SK-N-SH treated with all-trans-retinoic acid at 6 μM for 48 hours (cell line): Measurements from ENCODE around the gene SPECC1L.

Source experiments
- ATAC-seq: fragments of 200-7000 bp; cut with Tn5 transposase; 3 replicates; pipeline ENCODE4 v1.9.1; 2020; ENCODE audit warnings: mild to moderate bottlenecking, moderate library complexity
- ARNTL ChIP-seq: fragments of 450-650 bp; formaldehyde crosslinking; IDR thresholded peaks from 2 replicates; pipeline ENCODE4 v1.5.0; 2020; ENCODE audit warnings: low read depth, mild to moderate bottlenecking, moderate library complexity, borderline replicate concordance
- BACH2 ChIP-seq: fragments of 250-450 bp; sonication (Bioruptor Pico); IDR thresholded peaks from 2 replicates; pipeline ENCODE4 v1.9.0; 2021; ENCODE audit warnings: mild to moderate bottlenecking, borderline replicate concordance
- CSDC2 ChIP-seq: fragments of 250-450 bp; sonication (Bioruptor Pico); IDR thresholded peaks from 2 replicates; pipeline ENCODE4 v1.5.0; 2020; ENCODE audit warnings: mild to moderate bottlenecking, moderate library complexity
- ESRRG ChIP-seq: fragments of 250-450 bp; sonication (Bioruptor Pico); IDR thresholded peaks from 2 replicates; pipeline ENCODE4 v1.6.1; 2021; ENCODE audit warnings: mild to moderate bottlenecking
- GLIS3 ChIP-seq: fragments of 250-450 bp; sonication (Bioruptor Pico); IDR thresholded peaks from 2 replicates; pipeline ENCODE4 v1.5.0; 2020; ENCODE audit warnings: mild to moderate bottlenecking, moderate library complexity
- OSR1 ChIP-seq: fragments of 250-450 bp; sonication (Bioruptor Pico); IDR thresholded peaks from 2 replicates; pipeline ENCODE4 v1.8.0; 2022; ENCODE audit warnings: moderate library complexity, mild to moderate bottlenecking, inconsistent platforms
- PPARA ChIP-seq: fragments of 250-450 bp; sonication (Bioruptor Pico); IDR thresholded peaks from 2 replicates; pipeline ENCODE4 v1.5.0; 2020; ENCODE audit warnings: mild to moderate bottlenecking, borderline replicate concordance
- RARB ChIP-seq: fragments of 250-450 bp; sonication (Bioruptor Pico); IDR thresholded peaks from 2 replicates; pipeline ENCODE4 v1.8.0; 2021; ENCODE audit warnings: mild to moderate bottlenecking, moderate library complexity
- SNAI2 ChIP-seq: fragments of 250-450 bp; sonication (Bioruptor Pico); IDR thresholded peaks from 2 replicates; pipeline ENCODE4 v1.5.0; 2020; ENCODE audit warnings: mild to moderate bottlenecking, moderate library complexity
- TCF4 ChIP-seq: fragments of 250-450 bp; sonication (Bioruptor Pico); IDR thresholded peaks from 2 replicates; pipeline ENCODE4 v1.8.0; 2021; ENCODE audit warnings: mild to moderate bottlenecking, moderate library complexity, borderline replicate concordance
- TOX ChIP-seq: fragments of 250-450 bp; sonication (Bioruptor Pico); IDR thresholded peaks from 2 replicates; pipeline ENCODE4 v1.8.0; 2021; ENCODE audit warnings: mild to moderate bottlenecking, moderate library complexity, borderline replicate concordance
- ZC3H10 ChIP-seq: fragments of 250-450 bp; sonication (Bioruptor Pico); IDR thresholded peaks from 2 replicates; pipeline ENCODE4 v1.5.1; 2021; ENCODE audit warnings: mild to moderate bottlenecking, moderate library complexity
- ZFP3 ChIP-seq: fragments of 250-450 bp; sonication (Bioruptor Pico); IDR thresholded peaks from 2 replicates; pipeline ENCODE4 v1.5.0; 2020; ENCODE audit warnings: mild to moderate bottlenecking, moderate library complexity
- ZFP30 ChIP-seq: fragments of 450-650 bp; formaldehyde crosslinking; IDR thresholded peaks from 2 replicates; pipeline ENCODE4 v1.5.0; 2022; ENCODE audit warnings: mild to moderate bottlenecking, moderate library complexity
- ZNF565 ChIP-seq: fragments of 450-650 bp; formaldehyde crosslinking; conservative IDR thresholded peaks from 2 replicates; pipeline ENCODE4 v1.5.0; 2020; ENCODE audit warnings: low read depth, mild to moderate bottlenecking, moderate library complexity
- ZNF70 ChIP-seq: fragments of 450-650 bp; formaldehyde crosslinking; IDR thresholded peaks from 2 replicates; pipeline ENCODE4 v1.5.0; 2020; ENCODE audit warnings: mild to moderate bottlenecking, moderate library complexity
- ZNF8 ChIP-seq: fragments of 450-650 bp; formaldehyde crosslinking; IDR thresholded peaks from 2 replicates; pipeline ENCODE4 v1.5.0; 2020; ENCODE audit warnings: mild to moderate bottlenecking, moderate library complexity
- TF ChIP-seq, protein P1 (sequence below): fragments of 250-450 bp; sonication (Bioruptor Pico); IDR thresholded peaks from 2 replicates; pipeline ENCODE4 v1.8.0; 2020; ENCODE audit warnings: mild to moderate bottlenecking, moderate library complexity, borderline replicate concordance
- TF ChIP-seq, protein P2 (sequence below): fragments of 250-450 bp; sonication (Bioruptor Pico); IDR thresholded peaks from 2 replicates; pipeline ENCODE4 v1.5.1; 2021; ENCODE audit warnings: mild to moderate bottlenecking, moderate library complexity
- TF ChIP-seq, protein P3 (sequence below): fragments of 250-450 bp; sonication (Bioruptor Pico); IDR thresholded peaks from 2 replicates; pipeline ENCODE4 v1.8.0; 2021; ENCODE audit warnings: low read depth, mild to moderate bottlenecking, moderate library complexity, borderline replicate concordance

The SPECC1L gene

DNA sequence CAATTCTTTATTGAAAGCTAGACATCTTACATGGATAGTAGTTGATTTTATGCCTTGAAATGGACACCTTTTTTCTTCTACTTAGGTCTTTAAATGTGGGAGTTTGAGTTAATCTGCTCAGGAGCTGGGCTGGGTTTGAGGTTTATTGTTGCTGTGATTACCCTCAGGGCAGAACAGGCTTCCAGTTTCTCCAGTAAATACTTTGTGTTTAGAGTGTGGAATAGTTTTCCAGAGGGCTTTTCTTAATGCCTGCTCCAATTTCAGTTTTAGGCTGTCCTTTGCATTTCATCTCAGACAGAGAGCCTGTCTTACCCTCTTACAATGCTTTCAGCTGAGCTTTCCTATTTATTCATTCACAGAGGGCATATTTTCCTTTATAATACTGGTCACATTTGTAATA is 86.9 kb downstream of the SPECC1L start:
- ATAC-seq: no peak
- TF ChIP-seq BACH2 (CRISPR knock-in tag) (no peak), CSDC2 (no peak), RARB (CRISPR knock-in tag) (no peak), SNAI2 (CRISPR knock-in tag) (no peak), ZFP30 (no peak)

DNA sequence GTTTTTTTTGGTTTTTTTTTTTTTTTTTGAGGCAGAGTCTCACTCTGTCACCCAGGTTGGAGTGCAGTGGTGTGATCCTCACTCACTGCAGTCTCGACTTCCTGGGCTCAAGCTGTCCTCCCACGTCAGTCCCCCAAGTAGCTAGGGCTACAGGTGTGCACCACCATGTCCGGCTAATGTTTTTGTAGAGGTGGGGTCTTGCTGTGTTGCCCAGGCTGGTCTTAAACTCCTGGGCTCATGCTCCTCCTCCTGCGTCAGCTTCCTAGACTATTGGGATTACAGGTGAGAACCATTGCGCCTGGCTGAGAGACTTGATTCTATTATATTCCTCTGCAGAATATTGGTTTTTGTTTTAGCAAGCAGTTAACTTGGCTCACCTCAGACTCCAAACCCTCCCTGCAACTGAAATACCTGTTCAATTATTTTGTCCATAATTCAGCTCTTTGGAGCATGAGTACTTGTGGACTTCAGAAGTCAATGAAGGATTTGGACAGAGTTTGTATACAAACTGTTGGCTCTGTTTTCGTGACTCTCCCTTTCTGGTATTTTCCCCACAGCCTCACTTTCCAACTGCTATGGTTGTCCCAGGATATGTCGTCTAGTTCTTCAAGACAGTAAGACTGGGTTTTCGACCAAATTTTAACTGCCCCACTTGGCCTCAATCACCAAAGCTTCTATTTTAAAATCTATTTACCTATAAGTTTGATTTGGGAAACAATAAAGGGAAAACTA is 87.6 kb downstream of the SPECC1L start:
- TF ChIP-seq BACH2 (CRISPR knock-in tag) (no peak), TOX (no peak), ZNF70 (CRISPR knock-in tag) (no peak), GLIS3 (CRISPR knock-in tag) (no peak)
- TF ChIP-seq, all 23 proteins: peak for 0
- ATAC-seq: no peak

DNA sequence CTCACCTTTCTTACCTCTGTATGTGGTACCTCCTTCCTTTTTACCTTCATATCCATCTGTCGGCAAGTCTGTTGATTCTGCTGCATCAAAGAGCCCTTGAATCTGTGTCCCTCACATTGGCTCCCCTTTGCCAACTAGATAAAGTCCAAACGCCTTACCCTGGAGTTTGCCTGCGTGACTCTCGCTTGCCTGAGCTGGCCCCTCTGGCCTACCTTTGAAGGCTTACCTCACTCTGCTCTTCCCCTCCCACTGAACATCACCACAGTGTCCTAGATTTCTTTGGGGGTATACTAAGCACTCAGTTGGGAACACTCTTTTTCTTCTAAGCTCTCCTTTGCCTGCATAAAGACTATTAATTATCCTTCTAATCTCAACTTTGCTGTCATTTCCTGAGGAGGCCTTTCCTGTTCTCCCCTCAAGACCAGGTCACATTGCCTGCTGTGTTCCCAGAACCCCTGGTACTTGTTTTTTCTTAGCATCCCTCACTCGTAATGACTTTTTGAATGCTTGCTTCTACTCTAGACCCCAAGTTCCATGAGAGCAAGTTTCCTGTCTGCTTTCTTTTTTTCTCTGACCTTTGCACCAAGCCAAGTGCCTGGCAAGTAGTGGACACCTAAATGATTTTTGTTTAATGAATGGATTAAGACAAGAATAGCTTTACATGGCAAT is 89.0 kb downstream of the SPECC1L start:
- TF ChIP-seq TCF4 (CRISPR knock-in tag) (no peak), ZFP30 (no peak), TOX (no peak), ZC3H10 (CRISPR knock-in tag) (no peak)
- TF ChIP-seq, protein P1, sequence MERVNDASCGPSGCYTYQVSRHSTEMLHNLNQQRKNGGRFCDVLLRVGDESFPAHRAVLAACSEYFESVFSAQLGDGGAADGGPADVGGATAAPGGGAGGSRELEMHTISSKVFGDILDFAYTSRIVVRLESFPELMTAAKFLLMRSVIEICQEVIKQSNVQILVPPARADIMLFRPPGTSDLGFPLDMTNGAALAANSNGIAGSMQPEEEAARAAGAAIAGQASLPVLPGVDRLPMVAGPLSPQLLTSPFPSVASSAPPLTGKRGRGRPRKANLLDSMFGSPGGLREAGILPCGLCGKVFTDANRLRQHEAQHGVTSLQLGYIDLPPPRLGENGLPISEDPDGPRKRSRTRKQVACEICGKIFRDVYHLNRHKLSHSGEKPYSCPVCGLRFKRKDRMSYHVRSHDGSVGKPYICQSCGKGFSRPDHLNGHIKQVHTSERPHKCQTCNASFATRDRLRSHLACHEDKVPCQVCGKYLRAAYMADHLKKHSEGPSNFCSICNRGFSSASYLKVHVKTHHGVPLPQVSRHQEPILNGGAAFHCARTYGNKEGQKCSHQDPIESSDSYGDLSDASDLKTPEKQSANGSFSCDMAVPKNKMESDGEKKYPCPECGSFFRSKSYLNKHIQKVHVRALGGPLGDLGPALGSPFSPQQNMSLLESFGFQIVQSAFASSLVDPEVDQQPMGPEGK: no peak
- TF ChIP-seq, protein P2, sequence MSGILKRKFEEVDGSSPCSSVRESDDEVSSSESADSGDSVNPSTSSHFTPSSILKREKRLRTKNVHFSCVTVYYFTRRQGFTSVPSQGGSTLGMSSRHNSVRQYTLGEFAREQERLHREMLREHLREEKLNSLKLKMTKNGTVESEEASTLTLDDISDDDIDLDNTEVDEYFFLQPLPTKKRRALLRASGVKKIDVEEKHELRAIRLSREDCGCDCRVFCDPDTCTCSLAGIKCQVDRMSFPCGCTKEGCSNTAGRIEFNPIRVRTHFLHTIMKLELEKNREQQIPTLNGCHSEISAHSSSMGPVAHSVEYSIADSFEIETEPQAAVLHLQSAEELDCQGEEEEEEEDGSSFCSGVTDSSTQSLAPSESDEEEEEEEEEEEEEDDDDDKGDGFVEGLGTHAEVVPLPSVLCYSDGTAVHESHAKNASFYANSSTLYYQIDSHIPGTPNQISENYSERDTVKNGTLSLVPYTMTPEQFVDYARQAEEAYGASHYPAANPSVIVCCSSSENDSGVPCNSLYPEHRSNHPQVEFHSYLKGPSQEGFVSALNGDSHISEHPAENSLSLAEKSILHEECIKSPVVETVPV (CRISPR knock-in tag): no peak
- TF ChIP-seq, all 23 proteins: peak for 0
- no peak for ATAC-seq

DNA sequence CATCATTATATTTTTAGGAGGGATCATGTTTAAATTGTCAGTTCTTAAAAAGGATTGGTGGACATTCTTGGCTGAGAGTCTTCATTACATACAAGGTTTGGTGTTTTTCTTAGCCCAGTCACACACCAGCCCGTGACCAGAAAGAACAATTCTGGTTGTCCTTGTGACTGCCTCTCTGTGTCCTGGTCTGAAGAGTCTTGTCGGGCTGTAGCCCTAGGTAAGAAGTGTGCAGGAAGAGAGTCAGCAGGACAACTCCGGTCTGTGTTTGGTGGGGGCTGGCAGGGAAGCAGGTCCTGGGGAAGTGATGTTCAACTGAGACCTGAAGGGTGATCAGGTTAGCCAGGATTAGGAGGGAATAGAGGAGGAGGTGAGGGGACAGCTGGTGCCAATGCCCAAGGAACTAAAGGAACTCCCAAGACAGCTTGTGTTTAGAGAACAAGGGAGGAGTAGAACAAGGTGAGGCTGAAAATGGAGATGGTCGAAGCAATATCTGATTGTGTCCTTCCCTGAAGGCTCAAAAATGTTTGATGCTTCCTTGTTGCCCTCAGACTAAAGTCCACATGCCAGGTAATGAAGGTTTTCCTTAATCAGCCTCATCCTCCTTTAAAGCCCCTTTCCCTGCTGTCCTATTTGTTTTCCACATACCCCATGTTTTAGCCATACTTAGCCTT is 91.5 kb downstream of the SPECC1L start:
- TF ChIP-seq SNAI2 (CRISPR knock-in tag) (no peak), ZNF565 (CRISPR knock-in tag) (no peak), OSR1 (CRISPR knock-in tag) (no peak), ZNF70 (CRISPR knock-in tag) (no peak), ZC3H10 (CRISPR knock-in tag) (no peak), CSDC2 (no peak), PPARA (no peak), ZNF8 (CRISPR knock-in tag) (no peak), ESRRG (no peak), ARNTL (CRISPR knock-in tag) (no peak), TOX (no peak), TCF4 (CRISPR knock-in tag) (no peak), GLIS3 (CRISPR knock-in tag) (no peak), ZFP3 (CRISPR knock-in tag) (no peak), BACH2 (CRISPR knock-in tag) (no peak)
- TF ChIP-seq, protein P1: no peak
- TF ChIP-seq, protein P3, sequence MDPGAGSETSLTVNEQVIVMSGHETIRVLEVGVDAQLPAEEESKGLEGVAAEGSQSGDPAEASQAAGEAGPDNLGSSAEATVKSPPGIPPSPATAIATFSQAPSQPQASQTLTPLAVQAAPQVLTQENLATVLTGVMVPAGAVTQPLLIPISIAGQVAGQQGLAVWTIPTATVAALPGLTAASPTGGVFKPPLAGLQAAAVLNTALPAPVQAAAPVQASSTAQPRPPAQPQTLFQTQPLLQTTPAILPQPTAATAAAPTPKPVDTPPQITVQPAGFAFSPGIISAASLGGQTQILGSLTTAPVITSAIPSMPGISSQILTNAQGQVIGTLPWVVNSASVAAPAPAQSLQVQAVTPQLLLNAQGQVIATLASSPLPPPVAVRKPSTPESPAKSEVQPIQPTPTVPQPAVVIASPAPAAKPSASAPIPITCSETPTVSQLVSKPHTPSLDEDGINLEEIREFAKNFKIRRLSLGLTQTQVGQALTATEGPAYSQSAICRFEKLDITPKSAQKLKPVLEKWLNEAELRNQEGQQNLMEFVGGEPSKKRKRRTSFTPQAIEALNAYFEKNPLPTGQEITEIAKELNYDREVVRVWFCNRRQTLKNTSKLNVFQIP (CRISPR knock-in tag): no peak
- TF ChIP-seq, protein P2 (CRISPR knock-in tag): no peak
- no peak for ATAC-seq
